ENCODE measurements around the gene MMS22L. TPM values are rescaled to one million over a fixed set of nuclear protein-coding genes. Genes with fewer than 3 reads are reported as not detected.
A peak's percentile ranks its signal among the peaks of the same experiment; 100 is the strongest.
"Not testable (repeated sequence)": the region's sequence is repeated elsewhere in the genome, so short reads cannot be mapped to it uniquely, and the experiment has no call there.

MMS22L gene
- total RNA-seq, 4 donors from 2014 or later = 7.7 to 26.4 (median 12.1) TPM

GRCh38 chr6:97186416-97186999, 96.5 kb downstream of the MMS22L start:
- TF ChIP-seq POLR2A (IDR thresholded peaks at IDR 0.05) = no peak
- TF ChIP-seq CTCF (IDR thresholded peaks at IDR 0.05) = peak in 4 of 6 experiments; percentile 84 to 88 (median 86)
- H3K9me3 ChIP-seq = no peaks in the 10 kb centered on the region
- no peaks in the 10 kb centered on the region for H3K27me3 ChIP-seq
- DNase-seq = peak; percentile 60 to 87 (median 67)
- H3K4me3 ChIP-seq = no peak overlapping the region
- H3K4me1 ChIP-seq = no peaks in the 10 kb centered on the region
- H3K36me3 ChIP-seq = no peaks in the 10 kb centered on the region
- no peak overlapping the region for H3K27ac ChIP-seq

- Histone ChIP-seq H3K9me3 (no peaks in the 10 kb centered on the region), H3K27ac (no peak overlapping the region), H3K4me1 (no peaks in the 10 kb centered on the region), H3K4me3 (no peak overlapping the region), H3K36me3 (no peaks in the 10 kb centered on the region), H3K27me3 (no peaks in the 10 kb centered on the region)
- DNase-seq = no peak
- TF ChIP-seq POLR2A (IDR thresholded peaks at IDR 0.05) = no peak
Measured at GRCh38 chr6:97177905-97178304, 105.1 kb downstream of the MMS22L start.

GRCh38 chr6:97176468-97176867, 106.5 kb downstream of the MMS22L start:
- H3K4me1 ChIP-seq = no peaks in the 10 kb centered on the region
- H3K4me3 ChIP-seq = no peak overlapping the region
- H3K27me3 ChIP-seq = no peaks in the 10 kb centered on the region
- no peak for TF ChIP-seq CTCF (IDR thresholded peaks at IDR 0.05)
- no peak for TF ChIP-seq POLR2A (IDR thresholded peaks at IDR 0.05)
- H3K36me3 ChIP-seq = no peaks in the 10 kb centered on the region
- no peaks in the 10 kb centered on the region for H3K9me3 ChIP-seq
- no peak for DNase-seq
- no peak overlapping the region for H3K27ac ChIP-seq

- Histone ChIP-seq H3K27ac (no peak overlapping the region), H3K4me1 (no peaks in the 10 kb centered on the region), H3K36me3 (no peaks in the 10 kb centered on the region), H3K9me3 (no peaks in the 10 kb centered on the region), H3K4me3 (no peak overlapping the region), H3K27me3 (no peaks in the 10 kb centered on the region)
- TF ChIP-seq CTCF (IDR thresholded peaks at IDR 0.05) (no peak), POLR2A (IDR thresholded peaks at IDR 0.05) (no peak)
- no peak for DNase-seq
Measured at GRCh38 chr6:97175806-97176205, 107.2 kb downstream of the MMS22L start.

- Histone ChIP-seq H3K4me1 (no peaks in the 10 kb centered on the region), H3K27me3 (no peaks in the 10 kb centered on the region), H3K36me3 (no peaks in the 10 kb centered on the region), H3K27ac (no peak overlapping the region), H3K4me3 (no peak overlapping the region), H3K9me3 (no peaks in the 10 kb centered on the region)
- TF ChIP-seq CTCF (IDR thresholded peaks at IDR 0.05) = no peak
- no peak for TF ChIP-seq POLR2A (IDR thresholded peaks at IDR 0.05)
- no peak for DNase-seq
Measured at GRCh38 chr6:97174471-97174870, 108.5 kb downstream of the MMS22L start.

GRCh38 chr6:97160280-97160679, 122.7 kb downstream of the MMS22L start:
- TF ChIP-seq POLR2A (IDR thresholded peaks at IDR 0.05) = no peak
- TF ChIP-seq CTCF (IDR thresholded peaks at IDR 0.05) = no peak
- H3K27ac ChIP-seq = no peak overlapping the region
- no peaks in the 10 kb centered on the region for H3K9me3 ChIP-seq
- H3K4me1 ChIP-seq = no peaks in the 10 kb centered on the region
- H3K36me3 ChIP-seq = peaks cover 0 to 8% (median 0%) of the 10 kb centered on the region in 3 donors
- no peaks in the 10 kb centered on the region for H3K27me3 ChIP-seq
- H3K4me3 ChIP-seq = no peak overlapping the region
- DNase-seq = no peak

GRCh38 chr6:97155447-97155846, 127.6 kb downstream of the MMS22L start:
- H3K36me3 ChIP-seq, H3K27me3 ChIP-seq, H3K4me1 ChIP-seq, H3K27ac ChIP-seq, DNase-seq, H3K4me3 ChIP-seq, H3K9me3 ChIP-seq: not testable (repeated sequence)

All from Peyer's patch (tissue), 4 donors.